ENCODE results near the gene DZIP1.

- TF ChIP-seq, protein P1, sequence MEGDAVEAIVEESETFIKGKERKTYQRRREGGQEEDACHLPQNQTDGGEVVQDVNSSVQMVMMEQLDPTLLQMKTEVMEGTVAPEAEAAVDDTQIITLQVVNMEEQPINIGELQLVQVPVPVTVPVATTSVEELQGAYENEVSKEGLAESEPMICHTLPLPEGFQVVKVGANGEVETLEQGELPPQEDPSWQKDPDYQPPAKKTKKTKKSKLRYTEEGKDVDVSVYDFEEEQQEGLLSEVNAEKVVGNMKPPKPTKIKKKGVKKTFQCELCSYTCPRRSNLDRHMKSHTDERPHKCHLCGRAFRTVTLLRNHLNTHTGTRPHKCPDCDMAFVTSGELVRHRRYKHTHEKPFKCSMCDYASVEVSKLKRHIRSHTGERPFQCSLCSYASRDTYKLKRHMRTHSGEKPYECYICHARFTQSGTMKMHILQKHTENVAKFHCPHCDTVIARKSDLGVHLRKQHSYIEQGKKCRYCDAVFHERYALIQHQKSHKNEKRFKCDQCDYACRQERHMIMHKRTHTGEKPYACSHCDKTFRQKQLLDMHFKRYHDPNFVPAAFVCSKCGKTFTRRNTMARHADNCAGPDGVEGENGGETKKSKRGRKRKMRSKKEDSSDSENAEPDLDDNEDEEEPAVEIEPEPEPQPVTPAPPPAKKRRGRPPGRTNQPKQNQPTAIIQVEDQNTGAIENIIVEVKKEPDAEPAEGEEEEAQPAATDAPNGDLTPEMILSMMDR (IDR thresholded peaks at IDR 0.05), result no peak
- TF ChIP-seq POLR2A (IDR thresholded peaks at IDR 0.05), result peak; percentile 95 to 99
These were observed 32.5 kb upstream of the DZIP1 start, which contains the start of gene DNAJC3 for GRCh38 chr13:95676762-95677563.

Data from adrenal gland (tissue), 5 donors.